ENCODE data around the gene MRPL54.
A peak's percentile ranks its signal among the peaks of the same experiment; 100 is the strongest.

MRPL54 gene

GRCh38 chr19:3762501-3763459 lies at the start of gene MRPL54:
TSS of gene MRPL54 (plus strand) at chr19:3762682. CDS start at chr19:3762701, 19 bp downstream.
- DNase-seq (ENCODE audit: low spot score), result peak; percentile 100

- DNase-seq (ENCODE audit: low spot score), result no peak
Observed at GRCh38 chr19:3716147-3716668, 46.3 kb upstream of the MRPL54 start.

- DNase-seq (ENCODE audit: low spot score), result no peak
Observed at GRCh38 chr19:3719868-3720267, 42.6 kb upstream of the MRPL54 start.

- no peak for DNase-seq (ENCODE audit: low spot score)
Observed at GRCh38 chr19:3720349-3720917, 42.0 kb upstream of the MRPL54 start.

GRCh38 chr19:3721131-3721886 lies 41.2 kb upstream of the MRPL54 start:
- DNase-seq (ENCODE audit: low spot score), result peak; percentile 96

- no peak for DNase-seq (ENCODE audit: low spot score)
Observed at GRCh38 chr19:3721887-3722442, 40.5 kb upstream of the MRPL54 start.

GRCh38 chr19:3722443-3723109 lies 39.9 kb upstream of the MRPL54 start:
- peak; percentile 61 for DNase-seq (ENCODE audit: low spot score)

- DNase-seq (ENCODE audit: low spot score), result no peak
Observed at GRCh38 chr19:3723110-3723488, 39.4 kb upstream of the MRPL54 start.

- DNase-seq (ENCODE audit: low spot score), result no peak
Observed at GRCh38 chr19:3723883-3724282, 38.6 kb upstream of the MRPL54 start.

- DNase-seq (ENCODE audit: low spot score), result no peak
Observed at GRCh38 chr19:3725121-3725520, 37.4 kb upstream of the MRPL54 start.

GRCh38 chr19:3725640-3726310 lies 36.7 kb upstream of the MRPL54 start:
- DNase-seq (ENCODE audit: low spot score), result no peak

- no peak for DNase-seq (ENCODE audit: low spot score)
Observed at GRCh38 chr19:3730457-3730958, 32.0 kb upstream of the MRPL54 start.

GRCh38 chr19:3732108-3732507 lies 30.4 kb upstream of the MRPL54 start:
- no peak for DNase-seq (ENCODE audit: low spot score)

GRCh38 chr19:3733549-3734309 lies 28.8 kb upstream of the MRPL54 start:
- no peak for DNase-seq (ENCODE audit: low spot score)

GRCh38 chr19:3734310-3734600 lies 28.2 kb upstream of the MRPL54 start:
- DNase-seq (ENCODE audit: low spot score), result no peak

- no peak for DNase-seq (ENCODE audit: low spot score)
Observed at GRCh38 chr19:3736106-3736724, 26.3 kb upstream of the MRPL54 start.

- DNase-seq (ENCODE audit: low spot score), result no peak
Observed at GRCh38 chr19:3737487-3738205, 24.8 kb upstream of the MRPL54 start.

- no peak for DNase-seq (ENCODE audit: low spot score)
Observed at GRCh38 chr19:3738477-3739220, 23.8 kb upstream of the MRPL54 start.

All from HuH-7.5 (cell line).